Neural cell (in vitro differentiated cells): ENCODE measurements around the gene CPT1A. TPM values are rescaled to one million over a fixed set of nuclear protein-coding genes. Genes with fewer than 3 reads are reported as not detected.

ENCODE experiments used
- H2AFZ ChIP-seq: fragments of 200-600, 300-800 bp; sonication (generic), shearing (Covaris generic); 2 replicates; pipeline ENCODE4 v1.6.0; 2014; ENCODE audit warnings: low read depth, mild to moderate bottlenecking, antibody characterized with exemption, low read length, moderate library complexity
- H3F3A ChIP-seq: fragments of 200-600 bp; shearing (Covaris generic); 2 replicates; pipeline ENCODE4 v1.6.1; 2016; ENCODE audit warnings: mild to moderate bottlenecking, moderate library complexity, mixed read lengths, antibody characterized with exemption, low read length; ENCODE audit not compliant: insufficient read depth, poor library complexity, severe bottlenecking
- H3K27ac ChIP-seq: fragments of 200-600, 300-800 bp; sonication (generic), shearing (Covaris generic); 2 replicates; pipeline ENCODE4 v1.5.1; 2014; ENCODE audit warnings: mild to moderate bottlenecking, low read length, moderate library complexity
- H3K27me3 ChIP-seq: fragments of 300-800, 200-600 bp; sonication (generic), shearing (Covaris generic); 2 replicates; pipeline ENCODE4 v1.6.0; 2014; ENCODE audit warnings: mild to moderate bottlenecking, low read depth, low read length, moderate library complexity; ENCODE audit not compliant: insufficient read depth
- H3K36me3 ChIP-seq: fragments of 300-800, 200-600 bp; sonication (generic), shearing (Covaris generic); 2 replicates; pipeline ENCODE4 v1.5.1; 2014; ENCODE audit warnings: mild to moderate bottlenecking, antibody characterized with exemption, low read length, moderate library complexity; ENCODE audit not compliant: insufficient read depth
- H3K4me2 ChIP-seq: fragments of 300-800, 200-600 bp; sonication (generic), shearing (Covaris generic); 2 replicates; pipeline ENCODE4 v1.6.0; 2014; ENCODE audit warnings: mild to moderate bottlenecking, low read length
- H3K4me3 ChIP-seq: fragments of 300-800, 200-600 bp; sonication (generic), shearing (Covaris generic); 2 replicates; pipeline ENCODE4 v1.5.1; 2014; ENCODE audit warnings: mild to moderate bottlenecking, low read length, moderate library complexity
- H3K79me2 ChIP-seq: fragments of 200-600 bp; shearing (Covaris generic); replicated peaks from 2 replicates; pipeline ENCODE4 v1.6.0; 2014; ENCODE audit warnings: mild to moderate bottlenecking, low read length, moderate library complexity; ENCODE audit not compliant: insufficient read depth
- H3K9ac ChIP-seq: fragments of 300-800, 200-600 bp; sonication (generic), shearing (Covaris generic); 2 replicates; pipeline ENCODE4 v1.6.1; 2016; ENCODE audit warnings: mild to moderate bottlenecking, low read length, mixed read lengths
- H3K9me2 ChIP-seq: fragments of 200-600 bp; shearing (Covaris generic); 2 replicates; pipeline ENCODE4 v1.6.1; 2016; ENCODE audit warnings: mild to moderate bottlenecking, low read length, mixed read lengths; ENCODE audit not compliant: insufficient read depth
- H3K9me3 ChIP-seq: fragments of 200-600, 300-800 bp; sonication (generic), shearing (Covaris generic); 2 replicates; pipeline ENCODE4 v1.6.1; 2016; ENCODE audit warnings: mild to moderate bottlenecking, mixed run types, low read length, moderate library complexity, mixed read lengths
- H4K20me1 ChIP-seq: fragments of 200-600 bp; shearing (Covaris generic); 2 replicates; pipeline ENCODE4 v1.6.1; 2016; ENCODE audit warnings: mild to moderate bottlenecking, mixed run types; ENCODE audit not compliant: insufficient read depth
- EP300 ChIP-seq: fragments of 450-650 bp; conservative IDR thresholded peaks from 2 replicates; pipeline ENCODE4 v1.6.1; 2014; ENCODE audit warnings: antibody characterized with exemption, mild to moderate bottlenecking, moderate library complexity; ENCODE audit not compliant: poor library complexity, severe bottlenecking
- EZH2 ChIP-seq: fragments of 200-600, 300-800 bp; shearing (Covaris generic), sonication (generic); IDR thresholded peaks from 2 replicates; pipeline ENCODE4 v1.6.1; 2014; ENCODE audit warnings: antibody characterized with exemption, low read length, borderline replicate concordance, mild to moderate bottlenecking; ENCODE audit not compliant: insufficient read depth, poor library complexity, severe bottlenecking
- MXI1 ChIP-seq: fragments of 450-650 bp; conservative IDR thresholded peaks from 2 replicates; pipeline ENCODE4 v1.6.1; 2014; ENCODE audit warnings: antibody characterized with exemption, mild to moderate bottlenecking; ENCODE audit not compliant: poor library complexity, severe bottlenecking
- POLR2AphosphoS5 ChIP-seq: IDR thresholded peaks from 2 replicates; pipeline ENCODE4 v1.6.1; 2012
- RAD21 ChIP-seq: fragments of 450-650 bp; conservative IDR thresholded peaks from 2 replicates; pipeline ENCODE4 v1.6.1; 2014; ENCODE audit warnings: antibody characterized with exemption, mild to moderate bottlenecking, moderate library complexity
- SMC3 ChIP-seq: fragments of 450-650 bp; conservative IDR thresholded peaks from 2 replicates; pipeline ENCODE4 v1.6.1; 2014; ENCODE audit warnings: antibody characterized with exemption, mild to moderate bottlenecking, moderate library complexity; ENCODE audit not compliant: poor library complexity
- TAF1 ChIP-seq: IDR thresholded peaks from 2 replicates; pipeline ENCODE4 v1.6.1; 2012; ENCODE audit warnings: low read depth
- polyA plus RNA-seq: library from polyadenylated mRNA; depleted of rRNA; stranded (reverse); fragments of >200 nt; gene quantifications from 2 replicates; pipeline ENCODE4 v1.2.3, GENCODE V29; 2014
- TF ChIP-seq, protein P1 (sequence below): fragments of 450-650 bp; IDR thresholded peaks from 2 replicates; pipeline ENCODE4 v1.5.1; 2014; ENCODE audit warnings: antibody characterized with exemption, mild to moderate bottlenecking, moderate library complexity; ENCODE audit not compliant: poor library complexity, severe bottlenecking
- TF ChIP-seq, protein P2 (sequence below): IDR thresholded peaks from 2 replicates; pipeline ENCODE4 v1.6.1; 2012; ENCODE audit warnings: borderline replicate concordance

CPT1A gene
- polyA plus RNA-seq, 1 donor from 2014 or later = 0.35 TPM

DNA sequence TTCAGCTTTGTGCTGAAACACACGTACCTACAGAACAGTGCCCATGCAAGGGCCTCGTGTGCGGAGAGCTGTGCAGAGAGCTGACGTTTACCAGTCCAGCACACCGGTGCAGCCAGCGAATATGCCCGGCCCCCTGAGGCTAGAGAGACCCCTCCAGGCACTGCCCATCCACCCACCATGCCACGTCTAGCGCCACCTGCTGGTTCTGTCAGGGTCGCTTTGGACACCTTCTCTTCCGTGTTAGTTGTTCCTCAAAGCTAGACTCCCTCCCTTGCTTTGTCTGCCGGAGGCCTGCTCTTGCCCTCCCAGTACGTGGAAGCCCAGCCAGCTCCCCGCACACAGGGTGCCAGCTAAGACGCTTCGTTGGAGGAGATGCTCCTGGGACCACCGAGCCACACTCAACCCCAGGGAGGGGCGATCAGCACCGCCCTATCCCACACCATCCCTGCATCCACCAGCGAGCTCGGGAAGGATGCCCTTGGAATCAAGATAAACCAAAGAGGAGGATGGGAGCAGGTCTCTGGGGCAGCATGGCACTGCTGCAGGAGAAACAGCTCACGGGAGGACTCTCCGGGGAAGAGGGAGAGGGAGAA lies 43.4 kb downstream of the CPT1A start:
- Histone ChIP-seq H3K9ac (no peak overlapping the region), H3K79me2 (no peaks in the 10 kb centered on the region), H4K20me1 (no peaks in the 10 kb centered on the region), H3F3A (no peaks in the 10 kb centered on the region), H3K4me2 (no peak overlapping the region), H3K27ac (no peak overlapping the region), H2AFZ (no peak overlapping the region), H3K36me3 (no peaks in the 10 kb centered on the region), H3K9me3 (no peaks in the 10 kb centered on the region), H3K9me2 (no peaks in the 10 kb centered on the region), H3K27me3 (no peaks in the 10 kb centered on the region), H3K4me3 (no peak overlapping the region)
- TF ChIP-seq, protein P1, sequence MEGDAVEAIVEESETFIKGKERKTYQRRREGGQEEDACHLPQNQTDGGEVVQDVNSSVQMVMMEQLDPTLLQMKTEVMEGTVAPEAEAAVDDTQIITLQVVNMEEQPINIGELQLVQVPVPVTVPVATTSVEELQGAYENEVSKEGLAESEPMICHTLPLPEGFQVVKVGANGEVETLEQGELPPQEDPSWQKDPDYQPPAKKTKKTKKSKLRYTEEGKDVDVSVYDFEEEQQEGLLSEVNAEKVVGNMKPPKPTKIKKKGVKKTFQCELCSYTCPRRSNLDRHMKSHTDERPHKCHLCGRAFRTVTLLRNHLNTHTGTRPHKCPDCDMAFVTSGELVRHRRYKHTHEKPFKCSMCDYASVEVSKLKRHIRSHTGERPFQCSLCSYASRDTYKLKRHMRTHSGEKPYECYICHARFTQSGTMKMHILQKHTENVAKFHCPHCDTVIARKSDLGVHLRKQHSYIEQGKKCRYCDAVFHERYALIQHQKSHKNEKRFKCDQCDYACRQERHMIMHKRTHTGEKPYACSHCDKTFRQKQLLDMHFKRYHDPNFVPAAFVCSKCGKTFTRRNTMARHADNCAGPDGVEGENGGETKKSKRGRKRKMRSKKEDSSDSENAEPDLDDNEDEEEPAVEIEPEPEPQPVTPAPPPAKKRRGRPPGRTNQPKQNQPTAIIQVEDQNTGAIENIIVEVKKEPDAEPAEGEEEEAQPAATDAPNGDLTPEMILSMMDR = peak; percentile 22
- no peak for TF ChIP-seq SMC3

DNA sequence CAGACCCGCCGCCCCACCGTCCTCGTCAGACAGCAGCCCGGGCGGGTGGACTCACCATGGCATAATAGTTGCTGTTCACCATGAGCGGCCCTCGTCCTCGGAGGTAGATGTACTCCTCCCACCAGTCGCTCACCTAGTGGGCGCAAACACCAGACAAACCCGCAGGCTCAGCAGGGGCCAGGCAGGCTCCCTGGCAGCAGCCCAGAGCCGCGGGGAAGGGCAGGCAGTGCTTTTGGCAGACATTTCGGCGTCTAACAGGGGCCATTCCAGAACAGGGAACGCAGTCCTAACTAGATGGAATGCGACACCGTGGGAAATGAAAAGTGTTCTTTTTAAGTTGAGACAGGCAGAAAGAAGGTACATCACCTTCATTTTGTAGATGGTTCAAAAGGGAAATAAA lies 44.9 kb downstream of the CPT1A start:
- no peak overlapping the region for H3K4me3 ChIP-seq
- H3K9ac ChIP-seq = no peak overlapping the region
- H3K27ac ChIP-seq = no peak overlapping the region
- H4K20me1 ChIP-seq = no peaks in the 10 kb centered on the region
- TF ChIP-seq RAD21 (no peak), EZH2 (no peak), MXI1 (no peak), POLR2AphosphoS5 (no peak), SMC3 (no peak), TAF1 (no peak), EP300 (no peak)
- TF ChIP-seq, protein P2, sequence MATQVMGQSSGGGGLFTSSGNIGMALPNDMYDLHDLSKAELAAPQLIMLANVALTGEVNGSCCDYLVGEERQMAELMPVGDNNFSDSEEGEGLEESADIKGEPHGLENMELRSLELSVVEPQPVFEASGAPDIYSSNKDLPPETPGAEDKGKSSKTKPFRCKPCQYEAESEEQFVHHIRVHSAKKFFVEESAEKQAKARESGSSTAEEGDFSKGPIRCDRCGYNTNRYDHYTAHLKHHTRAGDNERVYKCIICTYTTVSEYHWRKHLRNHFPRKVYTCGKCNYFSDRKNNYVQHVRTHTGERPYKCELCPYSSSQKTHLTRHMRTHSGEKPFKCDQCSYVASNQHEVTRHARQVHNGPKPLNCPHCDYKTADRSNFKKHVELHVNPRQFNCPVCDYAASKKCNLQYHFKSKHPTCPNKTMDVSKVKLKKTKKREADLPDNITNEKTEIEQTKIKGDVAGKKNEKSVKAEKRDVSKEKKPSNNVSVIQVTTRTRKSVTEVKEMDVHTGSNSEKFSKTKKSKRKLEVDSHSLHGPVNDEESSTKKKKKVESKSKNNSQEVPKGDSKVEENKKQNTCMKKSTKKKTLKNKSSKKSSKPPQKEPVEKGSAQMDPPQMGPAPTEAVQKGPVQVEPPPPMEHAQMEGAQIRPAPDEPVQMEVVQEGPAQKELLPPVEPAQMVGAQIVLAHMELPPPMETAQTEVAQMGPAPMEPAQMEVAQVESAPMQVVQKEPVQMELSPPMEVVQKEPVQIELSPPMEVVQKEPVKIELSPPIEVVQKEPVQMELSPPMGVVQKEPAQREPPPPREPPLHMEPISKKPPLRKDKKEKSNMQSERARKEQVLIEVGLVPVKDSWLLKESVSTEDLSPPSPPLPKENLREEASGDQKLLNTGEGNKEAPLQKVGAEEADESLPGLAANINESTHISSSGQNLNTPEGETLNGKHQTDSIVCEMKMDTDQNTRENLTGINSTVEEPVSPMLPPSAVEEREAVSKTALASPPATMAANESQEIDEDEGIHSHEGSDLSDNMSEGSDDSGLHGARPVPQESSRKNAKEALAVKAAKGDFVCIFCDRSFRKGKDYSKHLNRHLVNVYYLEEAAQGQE = no peak
- TF ChIP-seq, protein P1 = no peak
- H3K27me3 ChIP-seq = no peaks in the 10 kb centered on the region
- no peaks in the 10 kb centered on the region for H3K9me2 ChIP-seq
- H3K36me3 ChIP-seq = no peaks in the 10 kb centered on the region
- no peaks in the 10 kb centered on the region for H3F3A ChIP-seq
- H2AFZ ChIP-seq = no peak overlapping the region
- H3K79me2 ChIP-seq = no peaks in the 10 kb centered on the region
- no peak overlapping the region for H3K4me2 ChIP-seq
- H3K9me3 ChIP-seq = no peaks in the 10 kb centered on the region
